GM18873 (cell line): ENCODE measurements around the gene ERG.

Source experiments
- ATAC-seq: cut with Tn5 transposase; IDR thresholded peaks from one replicate; pipeline ENCODE4 v1.9.1; 2021; ENCODE audit warnings: mild to moderate bottlenecking, moderate library complexity, moderate number of reproducible peaks; ENCODE audit not compliant: unreplicated experiment, low FRiP score

Gene ERG

DNA sequence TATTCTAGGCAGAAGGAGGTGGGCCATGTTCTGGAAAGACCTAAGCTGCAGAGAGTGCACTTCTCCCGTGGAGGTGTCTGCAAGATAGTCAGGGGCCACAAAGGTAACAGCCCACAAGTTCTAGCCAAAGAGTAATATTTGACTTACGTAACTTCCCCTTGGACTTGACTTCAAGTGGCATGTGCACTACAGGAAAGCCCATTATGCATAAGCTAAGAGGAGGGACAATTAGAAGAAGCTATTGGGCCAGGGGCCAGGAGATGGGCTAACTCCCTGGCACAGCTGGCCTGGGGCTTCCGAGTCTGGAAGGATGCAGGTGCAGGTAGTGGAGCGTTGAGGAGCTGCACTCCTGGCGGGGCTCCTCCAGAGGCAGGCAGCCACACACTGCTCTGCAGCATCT, 58.3 kb downstream of the ERG start:
- ATAC-seq, result no peak

DNA sequence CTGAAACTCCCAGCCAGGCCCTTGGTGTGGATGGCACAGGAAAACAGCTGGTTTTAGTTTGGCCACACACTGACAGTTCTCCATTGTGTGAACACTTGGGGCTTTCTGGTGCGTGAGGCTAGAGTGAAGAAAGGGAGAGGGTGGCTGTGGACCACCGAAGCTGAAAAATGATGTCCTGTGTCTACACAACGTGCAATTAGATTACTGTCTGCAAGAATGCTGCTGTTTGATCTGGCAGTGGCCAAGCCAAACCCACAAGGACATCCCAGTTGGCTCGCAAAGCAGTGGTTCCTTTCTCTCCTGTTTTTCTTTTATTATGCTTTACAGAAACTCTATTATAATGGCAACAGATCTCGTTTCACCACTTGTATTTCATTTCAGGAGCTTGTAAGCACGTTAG, 58.9 kb downstream of the ERG start:
- ATAC-seq, result no peak

DNA sequence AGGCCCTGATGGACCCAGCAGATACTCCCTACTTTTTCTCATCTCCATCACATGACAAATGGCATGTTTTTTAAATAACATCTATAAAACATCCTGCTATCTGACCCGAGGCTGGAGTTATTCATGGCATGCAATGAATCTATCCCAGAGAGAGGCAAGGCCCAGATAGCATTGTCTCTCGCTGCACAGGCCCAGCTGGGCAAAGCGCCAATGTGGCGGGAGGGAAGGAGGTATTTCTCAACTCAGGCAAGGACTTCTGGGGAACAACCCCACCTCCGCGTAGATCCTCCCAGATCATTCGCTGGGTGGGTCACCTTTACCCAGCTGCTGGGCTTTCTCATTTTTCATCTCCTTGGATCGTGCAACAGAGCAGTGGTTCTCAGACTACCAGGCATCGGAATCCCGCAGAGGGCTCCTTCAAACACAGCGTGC, 59.8 kb downstream of the ERG start:
- ATAC-seq, result no peak

- ATAC-seq, result no peak
Measured at GRCh38 chr21:38436341-38436740, 61.9 kb downstream of the ERG start.

DNA sequence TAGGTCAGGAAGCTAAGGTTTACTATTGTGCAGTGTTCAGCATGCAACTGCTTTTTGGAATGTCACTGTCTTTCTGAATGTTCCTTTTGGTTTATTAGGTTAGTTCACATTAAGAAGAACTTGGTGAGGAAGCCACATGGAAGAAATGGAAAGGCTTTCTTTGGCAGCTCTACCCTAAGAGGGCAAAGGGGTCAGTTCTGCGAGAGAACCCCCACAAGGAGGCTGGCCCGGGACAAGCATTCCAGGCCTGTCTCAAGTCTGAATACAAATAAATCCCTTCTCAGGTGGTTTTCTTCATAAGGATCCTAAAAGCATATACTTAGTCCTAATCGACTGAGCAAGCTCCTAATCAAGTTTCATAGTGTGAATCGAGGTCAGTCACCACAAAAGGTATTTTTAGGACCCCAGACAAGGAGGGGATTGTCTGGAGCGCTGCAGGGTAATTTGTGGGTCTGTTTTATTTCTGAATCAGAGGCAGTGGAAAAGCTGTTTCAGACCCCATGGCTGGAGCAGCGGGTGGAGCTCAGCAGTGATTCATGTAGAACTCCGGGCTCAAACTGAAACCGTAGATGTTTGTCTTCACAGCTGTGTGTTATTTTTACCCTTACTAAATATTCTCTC, 63.3 kb downstream of the ERG start:
- no peak for ATAC-seq

DNA sequence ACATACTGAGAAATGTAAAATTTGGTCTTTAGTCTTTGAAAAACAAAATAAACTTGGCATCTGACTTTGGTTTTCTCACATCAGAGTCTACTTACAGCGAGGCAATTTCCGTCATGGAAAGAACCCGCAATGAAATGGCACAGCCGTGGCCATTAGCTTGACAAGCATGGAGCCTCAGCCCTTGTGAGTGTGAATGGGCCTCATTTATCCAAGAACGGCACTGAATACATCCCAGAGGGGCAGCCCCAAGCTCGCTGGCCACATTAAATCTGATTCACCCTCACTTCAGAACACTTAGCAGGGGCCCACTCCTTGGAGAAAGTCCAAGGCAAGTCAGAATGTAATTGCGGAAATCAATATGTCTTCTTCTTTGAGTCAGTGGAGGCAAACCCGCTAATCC, 64.8 kb downstream of the ERG start:
- no peak for ATAC-seq

GRCh38 chr21:38430401-38430984, 67.8 kb downstream of the ERG start:
- no peak for ATAC-seq

- ATAC-seq, result no peak
Measured at GRCh38 chr21:38429011-38429410, 69.3 kb downstream of the ERG start.

DNA sequence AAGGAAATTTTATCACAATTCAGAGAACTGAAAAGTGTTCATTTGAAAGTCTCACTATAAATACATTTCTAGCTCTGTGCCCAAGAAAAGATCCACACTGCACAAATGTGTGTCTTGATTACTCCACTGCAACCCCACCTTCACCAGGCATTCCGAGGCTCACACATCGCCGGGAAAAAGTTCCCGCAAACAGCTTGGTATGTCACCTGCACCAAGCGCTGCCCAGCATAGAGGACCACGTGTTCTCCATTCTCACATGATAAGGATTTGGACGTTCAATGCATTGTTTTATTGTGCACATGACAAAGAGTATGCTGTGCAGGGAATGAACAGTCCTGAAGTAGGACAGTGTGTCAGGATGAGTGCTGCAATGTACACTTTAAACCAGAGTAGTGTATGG, 70.1 kb downstream of the ERG start:
- no peak for ATAC-seq

DNA sequence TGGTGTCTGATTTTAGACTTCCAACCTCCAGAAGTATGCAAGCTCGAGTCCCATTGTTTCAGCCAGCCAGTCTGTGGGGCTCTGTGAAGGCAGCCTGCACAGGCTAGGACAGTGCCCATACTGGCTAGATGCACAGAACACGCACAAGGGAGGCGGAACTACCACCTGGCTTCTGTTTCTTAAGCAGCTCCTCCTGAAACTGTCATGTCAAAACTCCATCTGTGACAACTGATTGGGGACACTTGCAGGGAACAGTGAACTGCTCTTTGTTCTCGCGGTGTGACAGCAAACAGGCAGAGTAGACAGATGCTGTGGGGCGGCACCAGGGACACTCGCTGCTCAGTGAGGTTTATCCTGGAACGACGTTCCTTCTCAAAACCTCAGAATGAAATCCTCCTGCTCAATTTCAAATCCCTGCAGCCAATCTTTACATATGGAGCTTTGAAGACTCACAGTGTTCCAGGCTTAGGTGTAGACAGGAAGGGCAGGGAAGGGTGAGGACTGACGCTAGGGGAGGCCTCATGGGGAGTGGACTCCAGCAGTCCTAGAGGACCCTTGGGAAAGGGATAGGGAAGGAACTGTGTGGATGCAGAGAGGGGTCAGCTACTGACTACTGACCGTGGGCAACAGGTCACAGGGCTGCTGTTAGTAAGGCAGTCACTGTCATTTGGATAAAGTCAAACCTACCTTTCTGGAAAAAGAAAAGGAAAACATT, 73.8 kb downstream of the ERG start:
- ATAC-seq, result no peak

- ATAC-seq, result no peak
Measured at GRCh38 chr21:38422082-38422481, 76.2 kb downstream of the ERG start.

DNA sequence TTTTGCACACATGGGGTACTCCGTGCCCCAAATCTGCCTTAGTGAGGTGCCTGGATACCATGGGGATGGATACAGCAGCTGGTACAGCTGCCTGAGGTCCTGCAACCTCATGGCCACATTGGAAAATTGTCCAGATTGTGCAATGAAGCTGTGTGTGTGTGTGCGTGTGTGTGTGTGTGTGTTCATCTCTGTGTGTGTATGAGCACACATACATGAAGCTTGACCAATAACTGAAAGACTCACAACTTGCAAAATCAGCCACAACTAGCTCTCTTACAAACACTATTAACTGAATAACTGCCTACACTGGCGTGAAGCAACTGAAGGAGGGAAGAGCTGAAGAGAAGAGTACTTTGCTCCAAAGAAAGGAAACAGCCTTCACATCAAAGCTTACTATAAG, 78.1 kb downstream of the ERG start:
- ATAC-seq, result no peak

GRCh38 chr21:38417726-38418125, 80.6 kb downstream of the ERG start:
- no peak for ATAC-seq

GRCh38 chr21:38416791-38417190, 81.5 kb downstream of the ERG start:
- ATAC-seq, result no peak

- ATAC-seq, result no peak
Measured at GRCh38 chr21:38413958-38414548, 84.2 kb downstream of the ERG start.

DNA sequence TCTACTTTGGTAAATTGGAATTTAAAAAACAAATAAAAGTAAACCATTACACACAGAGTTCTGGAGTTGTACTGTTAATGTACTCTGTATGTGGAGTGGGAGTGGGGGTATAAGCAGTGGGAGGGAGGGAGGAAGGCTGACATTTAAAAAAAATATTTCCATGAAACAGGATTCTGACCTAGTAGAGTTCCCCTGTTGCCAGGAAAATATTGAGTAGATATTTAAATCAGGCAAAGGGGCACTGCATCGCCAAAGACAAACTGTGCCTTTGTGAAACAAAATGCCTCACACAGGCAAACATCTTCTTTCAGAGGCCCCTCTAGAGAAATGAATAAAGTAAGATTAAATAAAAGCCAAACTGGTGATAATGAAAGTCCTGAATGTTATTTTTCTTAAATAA, 87.8 kb downstream of the ERG start:
- no peak for ATAC-seq

DNA sequence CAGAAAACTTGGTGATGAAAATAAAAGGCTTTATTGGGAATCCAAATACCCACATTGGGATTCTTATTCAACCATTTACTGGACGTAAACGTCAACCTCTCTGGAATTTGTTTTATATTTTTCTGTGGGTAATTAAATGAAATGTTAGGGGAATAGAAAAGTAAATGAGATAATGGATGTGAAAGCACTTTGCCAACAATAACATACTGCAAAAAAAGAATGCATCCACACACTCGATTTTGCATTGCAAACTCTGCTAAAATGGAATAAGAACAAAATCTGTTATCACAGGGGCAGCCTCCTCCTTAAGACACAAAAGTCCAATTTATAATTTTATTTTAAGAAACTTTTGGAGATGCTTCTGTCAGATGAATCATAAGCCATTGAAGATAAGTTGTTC, 88.4 kb downstream of the ERG start:
- no peak for ATAC-seq

GRCh38 chr21:38404177-38404576, 94.1 kb downstream of the ERG start:
- no peak for ATAC-seq

GRCh38 chr21:38402795-38403194, 95.5 kb downstream of the ERG start:
- no peak for ATAC-seq

- no peak for ATAC-seq
Measured at GRCh38 chr21:38402291-38402690, 96.0 kb downstream of the ERG start.

GRCh38 chr21:38401191-38401926, 96.9 kb downstream of the ERG start:
- no peak for ATAC-seq
